Erythroblast (primary cell): Measurements from ENCODE around the gene TCN2.
"Not testable (repeated sequence)": the region's sequence is repeated elsewhere in the genome, so short reads cannot be mapped to it uniquely, and the experiment has no call there.

Experiments
- GATA1 ChIP-seq: IDR thresholded peaks from 2 replicates; pipeline ENCODE4 v1.6.1; 2011; ENCODE audit warnings: low read depth, mild to moderate bottlenecking, control low read depth, low read length, moderate library complexity
- POLR2A ChIP-seq: IDR thresholded peaks from 2 replicates; pipeline ENCODE4 v1.6.1; 2011; ENCODE audit warnings: mild to moderate bottlenecking, low read length

GRCh38 chr22:30560643-30561202 is 46.3 kb upstream of the TCN2 start:
- TF ChIP-seq POLR2A, GATA1: not testable (repeated sequence)
